ENCODE data around the gene SCRN1. TPM values are rescaled to one million over a fixed set of nuclear protein-coding genes. Genes with fewer than 3 reads are reported as not detected.

SCRN1 gene
- polyA plus RNA-seq, 1 experiment = 81.4 TPM

GRCh38 chr7:29937132-29937531 lies 52.5 kb downstream of the SCRN1 start:
- no peaks in the 10 kb centered on the region for H3K27me3 ChIP-seq (ENCODE audit: control insufficient read depth, insufficient read depth, low read length)
- peaks cover 22% of the 10 kb centered on the region for H3K36me3 ChIP-seq (ENCODE audit: control insufficient read depth, insufficient read depth, low read length)
- H3K4me3 ChIP-seq (ENCODE audit: low read depth, low read length) = no peak overlapping the region
- no peak for DNase-seq (ENCODE audit: low read depth)
- TF ChIP-seq CTCF (IDR thresholded peaks at IDR 0.05; ENCODE audit: insufficient read depth, low read depth, low read length) = no peak
- ChIA-PET CTCF (interaction anchor here (0.6 to 0.7 kb wide), 3 partner anchors 54 to 261 kb away, joined by 3 to 4 read pairs (median 4); no protein-coding TSS in a partner anchor), POLR2A (no interaction called here)

- no peak for DNase-seq (ENCODE audit: low read depth)
- no peak for TF ChIP-seq CTCF (IDR thresholded peaks at IDR 0.05; ENCODE audit: insufficient read depth, low read depth, low read length)
- ChIA-PET POLR2A (no interaction called here), CTCF (interaction anchor here (0.6 to 2.4 kb wide), 4 partner anchors 12 to 127 kb away, joined by 3 to 17 read pairs (median 4); no protein-coding TSS in a partner anchor)
- Histone ChIP-seq H3K36me3 (ENCODE audit: control insufficient read depth, insufficient read depth, low read length) (peaks cover 23% of the 10 kb centered on the region), H3K4me3 (ENCODE audit: low read depth, low read length) (no peak overlapping the region), H3K27me3 (ENCODE audit: control insufficient read depth, insufficient read depth, low read length) (no peaks in the 10 kb centered on the region)
Observed at GRCh38 chr7:29935111-29935510, 54.5 kb downstream of the SCRN1 start.

- ChIA-PET CTCF (interaction anchor here (0.6 to 3.8 kb wide), 5 partner anchors 8 to 132 kb away, joined by 3 to 35 read pairs (median 4); no protein-coding TSS in a partner anchor), POLR2A (no interaction called here)
- DNase-seq (ENCODE audit: low read depth) = no peak
- no peak overlapping the region for H3K4me3 ChIP-seq (ENCODE audit: low read depth, low read length)
- H3K36me3 ChIP-seq (ENCODE audit: control insufficient read depth, insufficient read depth, low read length) = peaks cover 18% of the 10 kb centered on the region
- no peak for TF ChIP-seq CTCF (IDR thresholded peaks at IDR 0.05; ENCODE audit: insufficient read depth, low read depth, low read length)
- no peaks in the 10 kb centered on the region for H3K27me3 ChIP-seq (ENCODE audit: control insufficient read depth, insufficient read depth, low read length)
Observed at GRCh38 chr7:29929018-29929807, 60.4 kb downstream of the SCRN1 start.

- Histone ChIP-seq H3K27me3 (ENCODE audit: control insufficient read depth, insufficient read depth, low read length) (no peaks in the 10 kb centered on the region), H3K36me3 (ENCODE audit: control insufficient read depth, insufficient read depth, low read length) (peaks cover 30% of the 10 kb centered on the region), H3K4me3 (ENCODE audit: low read depth, low read length) (no peak overlapping the region)
- DNase-seq (ENCODE audit: low read depth) = no peak
- POLR2A ChIA-PET = no interaction called here
- CTCF ChIA-PET = interaction anchor here (1.1 to 1.2 kb wide), 2 partner anchors 15 to 135 kb away, joined by 3 to 5 read pairs; no protein-coding TSS in a partner anchor
- TF ChIP-seq CTCF (IDR thresholded peaks at IDR 0.05; ENCODE audit: insufficient read depth, low read depth, low read length) = no peak
Observed at GRCh38 chr7:29926741-29927140, 62.9 kb downstream of the SCRN1 start.

GRCh38 chr7:29926216-29926615 lies 63.4 kb downstream of the SCRN1 start:
- CTCF ChIA-PET = no interaction called here
- TF ChIP-seq CTCF (IDR thresholded peaks at IDR 0.05; ENCODE audit: insufficient read depth, low read depth, low read length) = no peak
- DNase-seq (ENCODE audit: low read depth) = no peak
- POLR2A ChIA-PET = no interaction called here
- H3K4me3 ChIP-seq (ENCODE audit: low read depth, low read length) = no peak overlapping the region
- H3K27me3 ChIP-seq (ENCODE audit: control insufficient read depth, insufficient read depth, low read length) = no peaks in the 10 kb centered on the region
- H3K36me3 ChIP-seq (ENCODE audit: control insufficient read depth, insufficient read depth, low read length) = peaks cover 30% of the 10 kb centered on the region
